ENCODE results near the gene PAK5. TPM values are rescaled to one million over a fixed set of nuclear protein-coding genes. Genes with fewer than 3 reads are reported as not detected.

Gene PAK5
- total RNA-seq: 0.10 TPM

DNA sequence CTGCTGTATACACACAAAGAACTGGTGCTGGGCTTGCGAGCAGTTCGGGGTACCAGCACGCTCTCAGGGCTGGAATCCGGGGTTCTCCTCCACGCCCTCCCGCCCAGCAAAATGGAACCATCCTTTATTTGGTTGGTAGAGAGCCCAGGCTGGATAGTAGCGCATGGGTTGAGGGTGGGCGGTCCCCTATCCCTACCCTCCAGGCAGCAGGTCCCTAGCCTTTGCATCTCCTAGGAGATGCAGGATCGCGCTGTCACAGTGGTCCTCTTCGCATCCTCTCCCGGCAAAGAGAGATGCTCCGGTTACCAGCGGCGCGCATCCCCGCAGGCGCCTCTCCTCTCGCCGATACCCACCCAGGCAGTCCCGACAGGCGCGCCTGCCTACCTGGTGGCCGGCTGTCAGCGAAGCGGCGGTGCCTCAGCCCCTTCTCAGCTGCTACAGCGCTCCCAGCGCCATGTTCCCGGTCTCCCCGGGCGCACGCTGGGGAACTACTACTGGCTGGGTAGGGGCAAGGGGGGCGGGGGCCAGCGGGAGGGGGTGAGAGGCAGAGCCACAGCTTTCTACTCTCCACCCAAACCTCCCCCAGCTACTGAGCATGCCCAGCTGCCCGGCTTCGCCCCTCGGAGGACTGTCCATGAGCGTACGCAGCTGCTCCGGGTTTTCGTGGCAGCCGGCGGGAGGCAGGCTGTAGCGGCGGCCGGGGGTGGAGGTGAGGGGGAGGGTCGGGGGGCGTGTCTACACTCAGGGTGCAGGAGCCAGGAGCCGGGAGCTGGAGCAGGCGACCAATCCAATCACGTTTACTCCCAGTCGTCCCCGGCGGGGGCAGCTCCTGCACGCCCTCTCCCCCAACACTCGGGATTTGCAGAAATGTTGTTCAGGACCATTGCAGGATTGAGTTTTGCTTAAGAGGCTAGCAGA lies at the start of gene PAK5:
PAK5 (minus strand) TSS at position 699 of the 918 bp plus-strand sequence. CDS start 194,748 bp downstream, outside the sequence.
- peak; percentile 90 for DNase-seq

- DNase-seq: no peak
These were observed 48.8 kb upstream of the PAK5 start for GRCh38 chr20:9887706-9888105.

DNA sequence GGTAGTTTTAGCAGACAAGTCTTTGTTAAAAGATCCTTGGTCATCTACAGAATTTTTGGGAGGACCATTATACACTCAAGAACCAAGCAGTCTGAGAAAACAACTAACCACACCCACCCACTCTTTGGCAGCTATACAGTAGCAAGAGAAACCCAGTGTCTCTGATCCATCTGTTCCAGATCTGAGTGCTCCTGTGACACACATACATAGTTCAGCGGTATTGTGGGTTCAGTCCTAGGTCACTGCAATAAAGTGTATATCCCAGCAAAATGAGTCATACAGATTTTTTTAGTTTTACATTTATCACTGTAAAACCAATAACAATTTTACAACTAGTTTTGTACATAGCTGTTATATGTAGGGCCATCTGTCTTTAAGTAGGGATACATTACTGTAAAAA lies 47.4 kb upstream of the PAK5 start:
- DNase-seq: no peak

DNA sequence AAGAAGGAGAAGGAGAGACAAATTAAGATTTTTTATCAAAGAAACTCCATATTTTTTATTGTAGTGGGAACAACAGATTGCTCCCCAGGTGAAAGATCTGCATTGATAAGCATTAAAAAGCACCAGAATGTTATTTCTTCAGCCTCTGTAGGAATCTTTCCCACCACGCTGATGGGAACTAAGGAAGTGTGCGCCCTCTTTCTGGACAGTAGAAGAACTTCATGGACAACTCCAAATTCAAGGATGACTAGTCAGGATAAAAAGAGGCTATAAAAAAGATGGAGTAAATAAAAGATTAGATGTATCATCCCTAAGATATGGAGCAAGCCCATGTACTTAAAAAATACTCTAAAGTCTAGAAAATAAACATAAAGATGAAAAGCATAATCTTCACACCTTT lies 45.8 kb upstream of the PAK5 start:
- DNase-seq: no peak

DNA sequence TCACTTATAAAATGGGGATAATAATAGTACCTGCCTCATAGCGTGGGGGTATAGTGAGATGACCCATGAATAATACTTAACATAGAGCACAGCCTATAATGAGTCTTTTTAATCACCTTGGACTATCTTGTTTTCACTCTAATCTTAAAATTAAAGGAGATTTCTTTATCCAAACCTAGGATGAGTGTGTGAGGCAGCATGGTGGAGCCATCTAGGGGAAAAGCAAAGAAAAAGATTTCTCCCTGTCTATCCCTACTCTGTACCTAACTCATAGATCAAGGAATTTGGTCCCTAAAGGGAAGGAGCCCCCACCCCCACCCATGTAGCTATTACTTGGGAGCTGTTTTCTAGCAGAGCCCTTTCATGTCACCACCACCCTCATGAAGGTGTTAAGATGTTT lies 45.2 kb upstream of the PAK5 start:
- DNase-seq: no peak

GRCh38 chr20:9877932-9878495 lies 39.1 kb upstream of the PAK5 start:
- DNase-seq: no peak

DNA sequence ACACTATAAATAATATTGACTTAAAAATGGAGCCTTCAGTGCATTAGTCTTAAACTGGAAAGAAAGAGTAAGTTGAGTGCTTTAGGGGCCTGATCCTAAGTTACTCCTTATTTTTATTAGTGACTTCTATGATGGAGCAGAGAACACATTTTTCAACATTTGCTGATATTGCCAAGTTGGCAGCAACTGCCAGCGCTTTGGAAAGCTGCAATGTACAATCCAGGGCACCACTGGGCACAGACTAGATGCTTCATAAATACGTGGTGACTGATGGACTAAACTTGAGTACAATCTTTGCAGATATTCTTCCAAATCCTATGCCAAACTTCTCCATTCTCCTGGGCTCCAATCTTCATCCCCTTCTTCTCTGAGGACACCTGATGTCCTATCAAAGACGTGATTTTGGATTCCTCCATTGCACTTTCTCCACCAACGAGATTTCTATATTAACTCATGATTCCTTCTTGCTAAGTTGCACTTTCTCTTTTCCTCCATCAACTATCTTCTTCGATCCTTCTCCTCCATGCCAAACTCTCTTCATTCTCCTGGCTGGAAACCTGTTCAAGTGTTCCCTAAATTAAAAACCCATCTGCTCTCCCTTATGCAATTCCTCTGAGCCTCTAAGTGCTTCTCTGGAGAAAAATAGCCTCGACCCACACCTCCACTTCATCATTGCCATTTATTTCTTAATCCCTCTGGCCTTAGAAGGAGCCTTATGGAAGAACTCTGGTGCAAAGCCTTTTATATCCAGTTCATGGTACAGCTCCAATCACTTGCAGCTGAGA lies 28.5 kb upstream of the PAK5 start:
- no peak for DNase-seq

- DNase-seq: no peak
These were observed 13.7 kb upstream of the PAK5 start for GRCh38 chr20:9852566-9852965.

- DNase-seq: no peak
These were observed 750 bp upstream of the PAK5 start for GRCh38 chr20:9839626-9840025.

DNA sequence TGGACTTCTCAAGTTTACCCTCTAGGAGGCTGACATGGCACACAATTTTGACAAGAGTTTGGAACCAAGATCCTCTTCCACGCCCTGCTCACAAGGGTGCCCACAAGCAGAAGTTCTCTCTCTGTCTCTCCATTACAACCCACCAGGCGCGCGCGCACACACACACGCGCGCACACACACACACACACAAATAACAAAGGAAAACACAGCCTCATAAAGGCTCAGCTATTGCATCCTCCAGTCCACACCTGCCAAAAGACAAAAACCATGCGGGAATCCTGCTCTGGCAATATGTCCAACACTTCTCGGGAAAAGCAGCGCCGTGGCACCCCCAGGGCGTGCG lies 870 bp downstream of the PAK5 start:
- DNase-seq: peak; percentile 10

- no peak for DNase-seq
These were observed 1.2 kb downstream of the PAK5 start for GRCh38 chr20:9837634-9838033.

DNA sequence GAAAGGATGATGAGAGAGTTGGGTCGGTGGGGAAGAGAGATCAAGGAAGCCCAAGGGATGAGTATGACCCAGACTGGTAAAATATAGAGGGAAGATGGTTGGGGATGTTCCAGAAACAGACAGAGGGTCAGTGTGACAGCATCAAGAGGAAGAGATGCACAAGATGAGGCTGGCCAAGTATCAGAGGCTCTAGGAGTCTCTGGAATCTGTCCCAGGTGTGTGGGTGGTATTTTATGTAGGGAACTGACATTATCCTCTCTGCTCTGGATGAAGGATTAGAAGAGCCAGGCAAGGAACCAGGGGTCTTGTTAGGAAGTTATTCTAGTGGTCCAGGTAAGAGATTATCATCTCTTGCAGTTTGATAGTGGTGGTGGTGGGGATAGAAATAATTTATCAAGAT lies 3.6 kb downstream of the PAK5 start:
- no peak for DNase-seq

- DNase-seq: no peak
These were observed 7.8 kb downstream of the PAK5 start for GRCh38 chr20:9831032-9831431.

DNA sequence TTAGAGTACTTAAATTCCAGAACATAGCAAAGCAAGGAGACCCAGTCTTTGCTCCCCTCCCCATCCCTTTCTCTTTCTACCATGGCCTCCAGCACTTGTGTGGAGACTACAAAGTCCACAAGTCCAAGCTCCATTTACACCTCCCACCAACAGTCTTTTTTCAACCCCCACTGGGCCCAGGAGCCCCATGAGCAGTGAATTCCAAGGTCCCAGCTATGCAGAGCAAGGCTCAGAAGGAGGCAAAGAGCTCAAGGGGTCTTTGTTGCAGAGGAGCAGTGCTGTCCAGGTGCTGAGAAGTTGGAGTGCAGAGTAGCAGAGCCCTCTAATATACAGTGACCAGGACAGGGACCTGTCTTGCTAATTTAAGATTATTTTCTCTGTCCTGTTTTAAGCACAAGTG lies 9.0 kb downstream of the PAK5 start:
- no peak for DNase-seq

- no peak for DNase-seq
These were observed 21.2 kb downstream of the PAK5 start for GRCh38 chr20:9817654-9818053.

GRCh38 chr20:9815632-9816031 lies 23.2 kb downstream of the PAK5 start:
- no peak for DNase-seq

- no peak for DNase-seq
These were observed 28.1 kb downstream of the PAK5 start for GRCh38 chr20:9810738-9811137.

- peak; percentile 6 for DNase-seq
These were observed 29.6 kb downstream of the PAK5 start for GRCh38 chr20:9809271-9809670.

GRCh38 chr20:9808166-9808565 lies 30.7 kb downstream of the PAK5 start:
- no peak for DNase-seq

DNA sequence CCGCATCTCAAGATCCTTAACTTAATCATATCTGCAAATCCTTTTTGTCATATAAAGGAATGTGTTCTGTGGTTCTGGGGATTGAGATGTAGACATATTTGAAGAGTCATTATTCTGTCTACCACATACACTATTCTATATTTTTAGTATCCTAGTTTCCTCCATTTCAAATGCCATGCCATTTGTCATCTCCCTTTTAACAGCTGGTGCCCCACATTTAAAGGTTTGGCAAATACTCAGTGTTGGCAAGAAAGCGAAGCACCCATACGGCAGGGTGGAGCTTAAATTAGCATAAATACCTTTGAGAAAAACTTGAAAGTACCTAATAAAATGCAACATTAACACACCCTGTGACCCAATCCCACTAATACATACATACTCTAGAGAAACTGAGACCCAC lies 31.7 kb downstream of the PAK5 start:
- DNase-seq: no peak

DNA sequence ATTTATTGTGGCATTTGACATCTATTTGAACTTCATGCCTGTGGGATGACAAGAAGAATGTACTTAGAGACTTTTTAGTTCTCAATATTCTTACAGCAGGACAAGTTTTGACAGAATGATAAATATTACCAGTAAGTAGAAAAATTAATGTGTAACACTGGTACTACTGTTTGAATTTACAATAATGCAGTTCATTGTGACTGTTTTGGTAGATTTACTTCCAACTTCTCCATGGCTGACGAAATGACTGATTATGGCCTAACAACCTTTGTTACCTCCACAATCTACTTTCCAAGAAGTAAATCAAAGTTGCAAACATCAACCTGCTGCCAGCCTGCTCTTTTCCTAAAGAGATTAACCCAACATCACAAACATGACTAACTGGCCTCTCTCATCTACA lies 38.5 kb downstream of the PAK5 start:
- DNase-seq: no peak

DNA sequence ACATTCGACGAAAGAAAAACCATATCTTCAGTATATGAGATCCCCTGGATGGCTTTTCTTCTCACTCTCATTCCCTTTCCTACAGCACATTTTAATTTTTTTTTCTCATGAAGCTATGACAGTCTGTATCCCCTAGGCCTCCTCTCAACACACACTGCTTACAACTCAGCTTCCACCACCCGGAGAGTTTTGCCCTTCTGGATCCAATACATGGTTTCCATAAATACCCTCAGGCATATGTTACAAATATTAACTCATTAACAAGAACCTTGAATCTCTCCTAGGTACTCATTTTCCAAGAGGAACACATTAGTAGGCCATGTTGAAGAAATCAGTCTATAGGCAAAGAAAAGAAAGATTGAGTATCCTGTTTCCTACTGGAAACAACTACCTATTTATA lies 44.0 kb downstream of the PAK5 start:
- no peak for DNase-seq

DNA sequence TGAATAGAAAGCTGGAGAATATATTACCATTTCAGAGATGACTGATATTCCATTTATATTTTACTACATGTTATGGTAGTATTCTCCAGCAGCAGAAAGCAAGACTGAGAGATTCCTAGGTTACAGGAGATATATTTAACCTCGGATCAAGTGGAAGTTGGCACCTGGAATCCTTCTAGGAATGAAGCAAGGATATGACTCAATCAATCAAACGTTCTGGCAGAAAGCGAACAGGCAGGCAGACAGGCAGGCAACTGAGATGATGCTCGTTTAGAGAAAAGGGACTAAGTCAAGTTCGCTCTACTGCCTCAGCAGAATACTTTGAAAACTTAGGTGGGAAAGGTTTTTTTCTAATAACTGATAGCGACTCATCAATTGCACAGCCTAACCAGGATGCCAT lies 46.2 kb downstream of the PAK5 start:
- DNase-seq: no peak

Measured in tongue (tissue), 2 donors.